Esophagus muscularis mucosa (tissue), 3 donors: Measurements from ENCODE around the gene OR2T27.

Source experiments
- CTCF ChIP-seq, 3 experiments: fragments of 200-600 bp in 2 of 3; fragments of 450-650 bp in 1 of 3; sonication (generic) in 2 of 3; IDR thresholded peaks; one replicate each; pipeline ENCODE4 v1.5.1; 2017 to 2019; ENCODE audit warnings: antibody characterized with exemption in 3 of 3, mild to moderate bottlenecking in 2 of 3, moderate library complexity in 1 of 3
- POLR2A ChIP-seq: fragments of 450-650 bp; IDR thresholded peaks from one replicate; pipeline ENCODE4 v1.6.1; 2017; ENCODE audit warnings: antibody characterized with exemption, moderate library complexity, mild to moderate bottlenecking, low read depth
- POLR2AphosphoS5 ChIP-seq, 2 donors: sonication (generic); formaldehyde crosslinking; IDR thresholded peaks; one replicate each; pipeline ENCODE4 v1.6.1; 2017; ENCODE audit warnings: antibody characterized with exemption in 2 of 2

GRCh38 chr1:248631354-248632008 lies 23.8 kb downstream of the OR2T27 start:
- no peak for TF ChIP-seq CTCF (IDR thresholded peaks at IDR 0.05)
- TF ChIP-seq POLR2AphosphoS5 (IDR thresholded peaks at IDR 0.05): no peak
- no peak for TF ChIP-seq POLR2A
